A673 (cell line): ENCODE results near the gene TOPBP1. TPM values are rescaled to one million over a fixed set of nuclear protein-coding genes. Genes with fewer than 3 reads are reported as not detected.
A peak's percentile ranks its signal among the peaks of the same experiment; 100 is the strongest.

Experiments used
- Bru-seq: library from RNA; stranded (reverse); fragments of 400-500 nt; gene quantifications from one replicate; lab custom pipeline; 2021; lab: Mats Ljungman, UMichigan
- BruChase-seq, 2 experiments: library from RNA; stranded (reverse); fragments of 400-500 nt; gene quantifications; one replicate each; lab custom pipeline; 2021; lab: Mats Ljungman, UMichigan
- BruUV-seq: library from RNA; stranded (reverse); fragments of 400-500 nt; replicated peaks from 2 replicates; lab custom pipeline; 2021; lab: Mats Ljungman, UMichigan
- CTCF ChIA-PET: fragments of 300-600 bp; sonication (Branson Sonifier 250); formaldehyde crosslinking; loops from one replicate; lab custom pipeline; 2022; ENCODE audit warnings: antibody characterized with exemption; lab: Charles Lee
- POLR2A ChIA-PET: fragments of 300-600 bp; sonication (Branson Sonifier 250); formaldehyde crosslinking; loops from one replicate; lab custom pipeline; 2022; ENCODE audit warnings: antibody characterized with exemption; ENCODE audit not compliant: low non-redundant PET; lab: Charles Lee
- DNase-seq: peaks from one replicate; pipeline ENCODE4 v3.0.0-alpha.2; 2015; ENCODE audit warnings: low spot score
- H3K27ac ChIP-seq: fragments of 200-600 bp; sonication (generic); 2 replicates; pipeline ENCODE4 v1.5.1; 2016; ENCODE audit warnings: mixed run types, low read depth, mild to moderate bottlenecking, mixed read lengths, antibody characterized with exemption, low read length; ENCODE audit not compliant: poor library complexity, severe bottlenecking
- H3K27me3 ChIP-seq: fragments of 200-600 bp; sonication (generic); replicated peaks from 2 replicates; pipeline ENCODE4 v1.6.1; 2017; ENCODE audit warnings: mixed run types, low read depth, mild to moderate bottlenecking, mixed read lengths, antibody characterized with exemption, low read length; ENCODE audit not compliant: insufficient read depth, poor library complexity
- H3K36me3 ChIP-seq: fragments of 200-600 bp; sonication (generic); 2 replicates; pipeline ENCODE4 v1.6.1; 2016; ENCODE audit warnings: mixed run types, mild to moderate bottlenecking, mixed read lengths, antibody characterized with exemption, low read length; ENCODE audit not compliant: insufficient read depth, poor library complexity, severe bottlenecking
- H3K4me1 ChIP-seq: fragments of 200-600 bp; sonication (generic); 2 replicates; pipeline ENCODE4 v1.6.1; 2017; ENCODE audit warnings: mixed run types, mild to moderate bottlenecking, mixed read lengths, antibody characterized with exemption, low read length; ENCODE audit not compliant: insufficient read depth, poor library complexity, severe bottlenecking
- H3K4me3 ChIP-seq: fragments of 200-600 bp; sonication (generic); 2 replicates; pipeline ENCODE4 v1.5.1; 2016; ENCODE audit warnings: low read depth, mixed run types, mild to moderate bottlenecking, mixed read lengths, low read length; ENCODE audit not compliant: poor library complexity, severe bottlenecking
- H3K9me3 ChIP-seq: fragments of 200-600 bp; sonication (generic); 2 replicates; pipeline ENCODE4 v1.6.1; 2016; ENCODE audit warnings: mixed run types, low read depth, mild to moderate bottlenecking, mixed read lengths, antibody characterized with exemption, low read length; ENCODE audit not compliant: poor library complexity, severe bottlenecking
- CTCF ChIP-seq: fragments of 300-800, 200-600 bp; sonication (generic); conservative IDR thresholded peaks from 2 replicates; pipeline ENCODE4 v1.5.1; 2017; ENCODE audit warnings: low read depth, mild to moderate bottlenecking, antibody characterized with exemption, low read length, moderate library complexity, mixed read lengths
- EZH2 ChIP-seq: fragments of 200-600 bp; sonication (generic); IDR thresholded peaks from 2 replicates; pipeline ENCODE4 v1.6.1; 2017; ENCODE audit warnings: borderline replicate concordance, low read depth, mild to moderate bottlenecking, mixed read lengths, antibody characterized with exemption, low read length; ENCODE audit not compliant: poor library complexity, severe bottlenecking
- intact Hi-C: fragments of 100-400 bp; cut with micrococcal nuclease; formaldehyde crosslinking; loops from one replicate; pipeline ENCODE4 v1.10.0; 2022; ENCODE audit not compliant: unreplicated experiment
- long read RNA-seq: library from polyadenylated mRNA; stranded (forward); transcript quantifications from one replicate; pipeline ENCODE4 v2.0.0, GENCODE V29; 2022
- total RNA-seq: library from RNA; stranded (reverse); gene quantifications from 2 replicates; pipeline ENCODE4 v1.2.3, GENCODE V29; 2021

Gene TOPBP1
- total RNA-seq (56.8 and 59.8 TPM in 2 replicates), Bru-seq, nascent RNA (percentile 93 among the genes with signal in this experiment), BruChase-seq, experiment 1, labeled RNA remaining after a 2-hour chase (percentile 91 among the genes with signal in this experiment), BruChase-seq, experiment 2, labeled RNA remaining after a 6-hour chase (percentile 90 among the genes with signal in this experiment)
- long read RNA-seq, full-length matches to known transcripts: 46 of 81 reads
- long read RNA-seq, partial matches to known transcripts: 14 of 81 reads
- long read RNA-seq, other reads (novel, unspliced or antisense): 21 of 81 reads

DNA sequence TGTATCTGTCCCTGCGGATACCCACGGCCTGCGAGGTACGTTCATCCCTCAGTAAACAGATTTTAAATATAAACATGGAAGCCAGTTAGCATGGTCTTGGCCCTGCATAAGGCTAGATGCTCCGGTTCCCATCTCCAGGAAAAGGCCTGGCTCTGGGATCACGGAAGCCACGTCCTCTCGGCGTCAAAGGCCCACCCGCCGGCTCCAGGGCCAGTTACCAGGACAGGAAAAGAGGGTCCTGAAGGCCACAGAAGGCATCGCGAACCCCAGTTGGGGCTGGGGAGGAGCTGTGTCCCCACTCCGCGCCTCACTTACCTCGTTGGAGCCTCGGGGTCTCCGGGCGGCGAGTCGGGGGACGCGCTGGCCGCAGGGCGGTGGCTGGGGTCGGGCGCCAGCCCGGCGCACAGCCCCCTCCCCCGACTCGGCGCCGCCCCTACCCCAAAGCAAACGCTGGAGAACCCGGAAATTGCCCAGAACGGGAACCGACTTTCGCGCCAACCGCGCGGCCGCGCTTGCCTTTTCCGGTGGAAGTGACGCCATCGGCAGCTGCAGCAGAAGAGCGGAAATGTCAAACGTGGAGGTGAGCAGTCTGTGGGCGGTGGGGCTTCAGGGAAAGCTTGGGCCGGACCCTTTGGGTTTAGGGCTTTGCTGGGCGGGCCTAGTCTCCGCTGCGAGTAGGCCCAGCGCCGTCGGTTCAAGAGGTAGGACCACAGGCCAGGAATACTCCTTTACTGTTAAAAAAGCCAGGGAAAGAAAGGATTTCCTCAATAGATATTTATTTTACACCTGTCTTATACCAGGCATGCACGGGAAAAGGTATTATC lies at the start of gene TOPBP1:
Gene TOPBP1 (minus strand): TSS at position 488 of the 824 bp plus-strand sequence. CDS start 814 bp downstream, outside the sequence.
- BruUV-seq: TSS peak; percentile 63
- CTCF ChIA-PET: interaction anchor here (0.7 kb wide), 1 partner anchor 550 kb away, joined by 3 read pairs; no protein-coding TSS in a partner anchor
- POLR2A ChIA-PET: no interaction called here
- Histone ChIP-seq H3K27ac (peak within 1 kb of the TSS; percentile 93), H3K36me3 (peaks cover 21% of the 10 kb centered on the region), H3K27me3 (no peaks in the 10 kb centered on the region), H3K4me1 (peaks cover 11% of the 10 kb centered on the region), H3K9me3 (no peaks in the 10 kb centered on the region), H3K4me3 (peak within 1 kb of the TSS; percentile 87)
- peak; percentile 87 for DNase-seq
- no peak for TF ChIP-seq CTCF
- TF ChIP-seq EZH2: no peak
- intact Hi-C loops: loop anchor here (1.0 to 2.0 kb wide), 2 partner anchors 143 to 266 kb away; partner anchors contain the start of gene SRPRB

DNA sequence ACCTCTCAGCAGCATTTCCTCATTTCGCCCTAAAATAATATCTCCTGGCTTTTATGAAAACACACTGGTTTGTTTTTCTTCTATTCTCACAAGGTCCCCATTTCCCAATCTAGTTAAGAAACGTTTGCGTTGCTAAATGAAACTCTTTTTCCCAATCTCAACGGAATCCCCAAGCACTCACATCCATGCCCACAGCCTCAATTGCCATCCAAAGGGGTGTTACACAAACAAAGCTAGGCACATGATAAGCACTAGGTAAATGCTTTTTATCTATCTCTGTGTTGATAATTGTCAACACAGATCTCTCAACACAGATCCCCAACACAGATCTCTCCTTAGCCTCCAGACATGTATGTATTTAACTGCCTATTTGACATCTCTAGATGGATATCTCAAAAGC lies 49.3 kb upstream of the TOPBP1 start:
- TF ChIP-seq CTCF (no peak), EZH2 (no peak)
- BruUV-seq: no TSS peak
- ChIA-PET POLR2A (no interaction called here), CTCF (no interaction called here)
- H3K9me3 ChIP-seq: no peaks in the 10 kb centered on the region
- H3K4me3 ChIP-seq: no peak overlapping the region
- DNase-seq: no peak
- H3K4me1 ChIP-seq: no peaks in the 10 kb centered on the region
- H3K36me3 ChIP-seq: no peaks in the 10 kb centered on the region
- no peak overlapping the region for H3K27ac ChIP-seq
- intact Hi-C loops: no loop called here
- peaks cover 78% of the 10 kb centered on the region for H3K27me3 ChIP-seq

DNA sequence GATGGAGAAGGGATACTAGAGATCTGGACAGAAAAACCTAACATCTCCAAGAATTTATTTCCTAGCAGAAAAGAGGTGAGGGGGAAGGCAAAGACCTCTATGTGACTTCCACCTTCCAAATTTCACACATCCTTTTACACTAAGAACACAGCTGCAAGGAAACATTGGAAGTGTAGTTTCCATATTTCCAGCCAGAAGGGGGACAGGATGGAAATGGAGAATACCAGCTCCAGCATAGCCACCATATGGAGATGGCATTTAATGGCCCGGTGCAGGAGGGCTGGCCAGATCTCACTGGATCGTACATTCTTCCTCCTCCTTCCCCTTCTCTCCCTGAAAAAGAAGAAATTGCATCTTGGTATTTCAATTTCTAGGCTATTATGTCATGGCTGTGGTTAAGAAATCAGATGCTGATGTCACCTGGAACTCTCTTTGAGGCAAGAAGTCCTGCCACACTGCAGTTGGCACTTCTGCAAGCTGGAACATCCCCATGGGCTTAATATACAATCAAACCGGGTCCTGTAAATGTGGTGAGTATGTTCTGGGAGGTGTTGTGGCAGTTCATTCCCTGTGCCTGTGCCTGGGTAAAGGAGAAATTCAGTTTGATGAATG lies 47.5 kb upstream of the TOPBP1 start:
- Histone ChIP-seq H3K27ac (no peak overlapping the region), H3K36me3 (no peaks in the 10 kb centered on the region), H3K27me3 (peaks cover 86% of the 10 kb centered on the region), H3K4me3 (no peak overlapping the region), H3K4me1 (no peaks in the 10 kb centered on the region), H3K9me3 (no peaks in the 10 kb centered on the region)
- intact Hi-C loops: no loop called here
- CTCF ChIA-PET: no interaction called here
- DNase-seq: no peak
- POLR2A ChIA-PET: no interaction called here
- no TSS peak for BruUV-seq
- TF ChIP-seq EZH2 (no peak), CTCF (no peak)
